ENCODE results near the gene EIF4G2.

The EIF4G2 gene

DNA sequence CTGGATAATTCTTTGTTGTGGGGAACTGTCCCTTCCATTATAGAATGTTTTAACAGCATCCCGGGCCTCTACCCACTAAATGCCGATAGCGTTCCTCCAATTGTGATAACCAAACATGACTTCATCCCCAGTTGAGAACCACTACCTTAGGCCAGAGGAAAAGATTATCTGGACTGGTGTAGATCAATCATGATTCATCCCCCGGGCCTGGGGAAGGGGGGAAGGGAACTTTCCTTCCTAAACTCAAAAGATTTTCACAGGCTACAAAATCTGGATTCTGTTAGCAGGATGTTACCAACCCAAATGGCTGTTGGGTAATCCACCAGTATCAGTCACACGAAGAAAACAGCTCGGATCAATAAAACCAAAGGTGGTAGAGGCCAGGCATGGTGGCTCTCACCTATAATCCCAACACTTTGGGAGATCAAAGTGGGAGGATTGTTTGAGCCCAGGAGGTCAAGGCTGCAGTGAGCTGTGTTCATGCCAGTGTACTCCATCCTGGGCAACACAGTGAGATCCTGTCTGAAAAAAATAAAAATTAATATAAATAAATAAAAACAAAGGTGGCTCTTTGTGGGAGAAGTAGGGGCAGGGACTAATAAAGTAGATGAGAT lies 47.5 kb downstream of the EIF4G2 start:
- DNase-seq (ENCODE audit: low read depth) = no peak
- TF ChIP-seq, protein P1, sequence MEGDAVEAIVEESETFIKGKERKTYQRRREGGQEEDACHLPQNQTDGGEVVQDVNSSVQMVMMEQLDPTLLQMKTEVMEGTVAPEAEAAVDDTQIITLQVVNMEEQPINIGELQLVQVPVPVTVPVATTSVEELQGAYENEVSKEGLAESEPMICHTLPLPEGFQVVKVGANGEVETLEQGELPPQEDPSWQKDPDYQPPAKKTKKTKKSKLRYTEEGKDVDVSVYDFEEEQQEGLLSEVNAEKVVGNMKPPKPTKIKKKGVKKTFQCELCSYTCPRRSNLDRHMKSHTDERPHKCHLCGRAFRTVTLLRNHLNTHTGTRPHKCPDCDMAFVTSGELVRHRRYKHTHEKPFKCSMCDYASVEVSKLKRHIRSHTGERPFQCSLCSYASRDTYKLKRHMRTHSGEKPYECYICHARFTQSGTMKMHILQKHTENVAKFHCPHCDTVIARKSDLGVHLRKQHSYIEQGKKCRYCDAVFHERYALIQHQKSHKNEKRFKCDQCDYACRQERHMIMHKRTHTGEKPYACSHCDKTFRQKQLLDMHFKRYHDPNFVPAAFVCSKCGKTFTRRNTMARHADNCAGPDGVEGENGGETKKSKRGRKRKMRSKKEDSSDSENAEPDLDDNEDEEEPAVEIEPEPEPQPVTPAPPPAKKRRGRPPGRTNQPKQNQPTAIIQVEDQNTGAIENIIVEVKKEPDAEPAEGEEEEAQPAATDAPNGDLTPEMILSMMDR (conservative IDR thresholded peaks at IDR 0.05; ENCODE audit: low read length) = no peak
- H3K4me3 ChIP-seq (ENCODE audit: low read length) = no peak overlapping the region

DNA sequence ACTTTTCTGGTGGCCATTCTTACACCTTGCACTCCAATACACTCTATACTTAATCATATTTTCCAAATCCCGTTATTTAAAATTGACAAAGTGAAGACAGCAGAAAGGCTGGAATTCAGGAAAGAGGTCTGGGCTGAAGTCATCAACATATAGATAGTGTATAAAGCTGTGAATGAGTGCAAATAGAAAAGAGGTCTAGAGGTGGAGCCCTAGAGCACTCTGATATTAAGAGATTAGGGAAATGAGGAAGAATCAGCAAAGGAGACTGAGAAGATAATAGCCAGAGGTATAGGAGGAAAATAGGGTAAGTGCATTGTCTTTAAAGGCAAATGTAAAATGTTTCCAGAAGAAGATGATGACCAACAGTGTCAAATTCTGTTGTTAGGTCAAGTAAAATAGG lies 49.8 kb downstream of the EIF4G2 start:
- no peak overlapping the region for H3K4me3 ChIP-seq (ENCODE audit: low read length)
- TF ChIP-seq, protein P1 (conservative IDR thresholded peaks at IDR 0.05; ENCODE audit: low read length) = no peak
- DNase-seq (ENCODE audit: low read depth) = no peak

DNA sequence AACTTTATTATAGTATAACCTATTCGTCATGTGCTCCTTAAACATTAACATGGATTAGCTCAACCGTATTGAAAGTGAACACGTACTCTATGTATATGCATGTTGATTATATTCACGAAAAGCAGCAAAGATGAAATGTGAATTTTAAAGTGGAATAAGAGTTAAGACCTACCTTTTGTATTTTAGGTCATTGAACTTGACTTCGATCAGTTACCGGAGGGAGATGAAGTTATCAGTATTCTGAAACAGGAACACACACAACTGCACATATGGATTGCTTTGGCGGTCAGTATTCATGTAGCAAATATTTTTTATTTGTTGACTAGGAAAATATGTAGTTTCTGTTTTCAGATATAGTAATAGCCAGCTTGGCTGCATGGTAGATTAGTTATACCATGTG lies 56.2 kb downstream of the EIF4G2 start:
- no peak for DNase-seq (ENCODE audit: low read depth)

DNA sequence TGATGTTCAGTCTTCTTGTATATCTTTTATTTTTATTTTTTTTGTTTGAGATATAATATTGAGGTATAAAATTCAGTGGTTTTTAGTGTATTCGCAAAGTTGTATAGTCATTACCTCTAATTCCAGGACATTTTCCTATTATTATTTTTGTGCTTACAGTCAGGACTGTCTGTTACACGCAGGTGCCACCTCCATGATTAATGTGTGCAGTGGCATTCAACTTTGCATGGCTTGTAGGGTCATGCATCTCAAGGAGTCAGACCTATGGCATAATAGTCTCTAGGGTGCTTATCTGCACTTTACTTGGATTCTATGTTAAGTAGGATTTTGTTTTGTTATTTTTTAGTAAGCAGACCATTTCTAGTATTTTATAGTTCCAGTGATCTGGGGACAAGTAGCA lies 56.7 kb downstream of the EIF4G2 start:
- TF ChIP-seq, protein P1 (conservative IDR thresholded peaks at IDR 0.05; ENCODE audit: low read length) = no peak
- H3K4me3 ChIP-seq (ENCODE audit: low read length) = peak overlapping the region; percentile 88
- no peak for DNase-seq (ENCODE audit: low read depth)

More for the DNA sequence above, 56.2 kb downstream of the EIF4G2 start:
- TF ChIP-seq, protein P1 (conservative IDR thresholded peaks at IDR 0.05; ENCODE audit: low read length) = no peak
- peak overlapping the region; percentile 88 for H3K4me3 ChIP-seq (ENCODE audit: low read length)

DNA sequence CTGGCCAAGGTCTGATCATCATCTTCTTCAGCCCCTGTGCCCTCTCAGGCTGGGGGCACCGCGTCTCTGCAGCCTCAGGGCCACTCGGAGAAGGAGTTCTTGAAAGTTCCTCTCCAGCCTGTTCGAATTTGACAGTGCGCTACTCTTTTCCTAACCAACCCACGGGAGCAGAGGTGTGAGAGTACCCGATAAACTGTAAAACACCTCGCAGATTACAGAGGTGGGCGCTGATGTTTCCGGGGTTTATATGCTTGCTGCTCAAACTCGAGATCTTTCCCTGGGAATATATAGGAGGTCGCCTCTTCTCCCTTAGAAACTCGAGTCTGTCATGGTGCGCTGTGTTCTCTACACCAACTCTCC lies 57.2 kb downstream of the EIF4G2 start:
- H3K4me3 ChIP-seq (ENCODE audit: low read length) = peak overlapping the region; percentile 88
- DNase-seq (ENCODE audit: low read depth) = no peak
- TF ChIP-seq, protein P1 (conservative IDR thresholded peaks at IDR 0.05; ENCODE audit: low read length) = no peak

DNA sequence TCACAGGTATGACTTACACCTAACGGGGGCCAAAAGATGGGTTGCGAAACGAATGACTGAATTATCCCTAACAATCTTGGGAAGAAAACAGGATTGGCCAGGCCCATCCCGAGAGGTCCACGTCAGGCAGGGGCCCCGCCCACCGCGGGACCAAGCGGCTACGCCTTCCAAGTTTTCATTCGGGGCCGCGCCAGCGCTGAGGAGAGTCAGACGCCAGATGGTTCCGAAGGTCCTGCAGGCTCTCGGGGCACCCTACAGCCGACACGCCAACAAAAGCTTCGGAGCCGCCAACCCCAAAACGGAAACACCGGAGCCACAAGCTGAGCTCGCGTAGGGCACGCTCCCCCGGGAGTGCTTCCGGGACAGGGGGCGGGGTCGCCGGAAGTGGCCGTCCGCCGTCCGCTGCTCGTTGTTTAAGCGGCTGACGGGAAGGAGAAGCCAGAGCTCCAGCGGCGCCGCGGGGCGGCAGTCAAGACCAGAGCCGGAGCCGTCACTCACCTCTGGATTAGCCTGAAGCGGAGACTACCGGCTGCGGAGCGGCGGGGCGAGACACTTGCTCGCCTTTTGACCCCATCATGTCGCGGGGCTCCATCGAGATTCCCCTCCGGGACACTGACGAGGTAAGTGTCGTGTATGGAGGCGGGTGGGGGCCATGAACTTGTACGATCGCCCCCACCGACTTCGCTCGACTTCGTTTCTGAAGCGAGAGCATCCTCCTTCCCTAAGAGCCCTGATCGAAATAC lies 57.7 kb downstream of the EIF4G2 start, which contains the start of gene CTR9:
Gene CTR9, plus strand, starts transcription at position 409 of the 743 bp plus-strand sequence. Its CDS starts 167 bp downstream, at position 576.
- peak within 1 kb of the TSS; percentile 88 for H3K4me3 ChIP-seq (ENCODE audit: low read length)
- DNase-seq (ENCODE audit: low read depth) = peak; percentile 92
- TF ChIP-seq, protein P1 (conservative IDR thresholded peaks at IDR 0.05; ENCODE audit: low read length) = peak; percentile 40

DNA sequence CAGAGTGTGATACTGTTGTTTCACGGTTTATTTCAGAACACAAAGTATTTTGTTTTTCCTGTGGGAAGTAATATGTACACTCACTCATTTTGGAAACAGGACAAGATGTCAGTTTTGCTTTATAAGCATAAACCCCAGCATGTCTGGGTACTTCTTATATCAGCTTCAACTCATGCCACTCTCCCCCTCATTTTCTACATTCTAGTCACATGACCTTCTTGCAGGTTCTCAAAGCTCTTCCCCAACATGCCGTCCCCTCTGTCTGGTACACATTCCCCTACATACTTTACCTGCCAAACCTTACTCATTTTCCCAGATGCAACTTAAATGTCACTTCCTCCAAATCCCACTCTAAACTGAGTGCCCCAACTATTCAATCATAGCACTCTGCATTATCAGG lies 59.2 kb downstream of the EIF4G2 start:
- DNase-seq (ENCODE audit: low read depth) = no peak
- H3K4me3 ChIP-seq (ENCODE audit: low read length) = no peak overlapping the region
- TF ChIP-seq, protein P1 (conservative IDR thresholded peaks at IDR 0.05; ENCODE audit: low read length) = no peak

Measured in AG10803 (cell line).